Stimulated activated CD4-positive, alpha-beta T cell treated with anti-CD3 and anti-CD28 coated beads, TNF-alpha, amount 100 ng/mL, for 24 hours (primary cell): Measurements from ENCODE around the gene FMOD.
"Not testable (repeated sequence)": the region's sequence is repeated elsewhere in the genome, so short reads cannot be mapped to it uniquely, and the experiment has no call there.

Experiments
- DNase-seq, 3 experiments: peaks; one replicate each; pipeline ENCODE4 v3.0.0-alpha.2; 2020; ENCODE audit warnings: low read depth in 3 of 3

FMOD gene

GRCh38 chr1:203326830-203327683 is 23.9 kb downstream of the FMOD start:
- DNase-seq = peak; percentile 85 to 93 (median 87)

- no peak for DNase-seq
Measured at GRCh38 chr1:203325418-203326091, 25.4 kb downstream of the FMOD start.

GRCh38 chr1:203325026-203325417 is 25.9 kb downstream of the FMOD start:
- DNase-seq = peak in 1 of 3 experiments; percentile 42

GRCh38 chr1:203324105-203325025 is 26.6 kb downstream of the FMOD start:
- no peak for DNase-seq

- no peak for DNase-seq
Measured at GRCh38 chr1:203323587-203323986, 27.3 kb downstream of the FMOD start.

- DNase-seq = no peak
Measured at GRCh38 chr1:203322500-203323179, 28.3 kb downstream of the FMOD start.

GRCh38 chr1:203321273-203322052 is 29.5 kb downstream of the FMOD start:
- DNase-seq = no peak

GRCh38 chr1:203320591-203321272 is 30.2 kb downstream of the FMOD start:
- peak in 1 of 3 experiments; percentile 38 for DNase-seq

GRCh38 chr1:203318229-203318517 is 32.7 kb downstream of the FMOD start:
- DNase-seq = no peak

- no peak for DNase-seq
Measured at GRCh38 chr1:203317429-203318228, 33.3 kb downstream of the FMOD start.

- no peak for DNase-seq
Measured at GRCh38 chr1:203316626-203317093, 34.3 kb downstream of the FMOD start.

GRCh38 chr1:203314025-203314759 is 36.7 kb downstream of the FMOD start:
- not testable (repeated sequence) for DNase-seq

GRCh38 chr1:203311368-203312301 is 39.3 kb downstream of the FMOD start:
- DNase-seq = no peak

GRCh38 chr1:203308923-203309331 is 42.0 kb downstream of the FMOD start:
- DNase-seq = no peak

- DNase-seq = no peak
Measured at GRCh38 chr1:203308328-203308922, 42.5 kb downstream of the FMOD start.

GRCh38 chr1:203307641-203308126 is 43.2 kb downstream of the FMOD start:
- DNase-seq = no peak
